ENCODE data around the gene WDR86.
A peak's percentile ranks its signal among the peaks of the same experiment; 100 is the strongest.

Gene WDR86, protein sequence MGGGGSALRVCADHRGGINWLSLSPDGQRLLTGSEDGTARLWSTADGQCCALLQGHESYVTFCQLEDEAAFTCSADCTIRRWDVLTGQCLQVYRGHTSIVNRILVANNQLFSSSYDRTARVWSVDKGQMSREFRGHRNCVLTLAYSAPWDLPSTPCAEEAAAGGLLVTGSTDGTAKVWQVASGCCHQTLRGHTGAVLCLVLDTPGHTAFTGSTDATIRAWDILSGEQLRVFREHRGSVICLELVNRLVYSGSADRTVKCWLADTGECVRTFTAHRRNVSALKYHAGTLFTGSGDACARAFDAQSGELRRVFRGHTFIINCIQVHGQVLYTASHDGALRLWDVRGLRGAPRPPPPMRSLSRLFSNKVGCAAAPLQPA

DNA sequence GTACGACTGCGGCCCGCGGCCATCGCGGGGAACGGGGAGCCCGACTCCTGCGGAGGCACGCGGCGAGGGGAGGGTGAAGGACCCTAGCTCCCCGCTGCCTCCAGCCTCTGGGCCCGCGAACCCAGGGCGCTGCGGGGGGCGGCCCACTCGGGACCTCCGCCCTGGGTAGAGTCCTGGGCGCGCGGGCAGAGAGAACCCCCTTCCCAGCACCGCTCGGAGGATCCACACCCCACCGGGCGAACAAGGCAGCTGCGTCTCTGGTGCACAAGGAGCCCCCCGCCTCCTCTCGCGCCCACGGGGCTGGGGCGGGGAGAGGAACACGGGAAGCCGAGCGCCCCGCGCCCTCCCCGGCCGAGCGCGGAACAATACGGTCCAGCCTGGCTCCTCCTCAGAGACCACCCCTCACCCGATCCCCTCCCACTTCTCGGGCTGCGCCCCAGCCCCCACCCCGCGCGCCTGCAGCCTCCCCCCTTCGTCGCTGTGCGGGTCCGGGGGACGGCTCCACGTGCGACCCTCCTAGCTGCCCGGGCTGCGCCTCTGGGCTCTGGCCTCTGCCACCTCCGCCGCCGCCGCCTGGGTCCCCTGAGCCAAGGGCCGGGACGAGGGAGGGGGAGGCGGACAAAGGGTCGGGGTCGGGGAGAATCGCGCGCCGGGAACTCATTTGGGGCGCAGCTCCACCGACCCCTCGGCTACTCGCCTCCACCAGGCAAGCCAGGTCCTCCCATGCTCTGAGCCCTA is at the start of gene WDR86:
TSS of gene WDR86 (minus strand) at position 372 of the 738 bp plus-strand sequence. CDS start 449 bp downstream, outside the sequence.
- DNase-seq (ENCODE audit: low spot score) = no peak

GRCh38 chr7:151457534-151457933 is 47.7 kb upstream of the WDR86 start:
- no peak for DNase-seq (ENCODE audit: low spot score)

DNA sequence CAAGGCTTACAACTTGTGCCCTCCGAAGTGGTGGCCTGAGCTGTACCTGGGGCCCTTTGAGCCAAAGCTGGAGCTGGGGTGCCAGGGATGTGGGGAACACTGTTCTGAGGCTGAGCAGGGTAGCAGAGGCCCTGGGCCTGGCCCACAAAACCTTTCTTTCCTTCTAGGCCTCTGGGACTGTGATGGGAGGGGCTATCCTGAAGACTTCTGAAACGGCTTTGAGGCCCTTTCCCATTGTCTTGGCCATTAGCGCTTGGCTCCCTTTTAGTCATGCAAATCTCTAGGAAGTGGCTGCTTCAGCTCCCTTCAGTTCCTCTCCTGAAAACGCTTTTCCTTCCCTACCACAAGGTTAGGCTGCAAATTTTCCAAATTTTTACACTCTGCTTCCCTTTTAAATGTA is 46.9 kb upstream of the WDR86 start:
- DNase-seq (ENCODE audit: low spot score) = no peak

GRCh38 chr7:151456276-151456675 is 46.4 kb upstream of the WDR86 start:
- no peak for DNase-seq (ENCODE audit: low spot score)

DNA sequence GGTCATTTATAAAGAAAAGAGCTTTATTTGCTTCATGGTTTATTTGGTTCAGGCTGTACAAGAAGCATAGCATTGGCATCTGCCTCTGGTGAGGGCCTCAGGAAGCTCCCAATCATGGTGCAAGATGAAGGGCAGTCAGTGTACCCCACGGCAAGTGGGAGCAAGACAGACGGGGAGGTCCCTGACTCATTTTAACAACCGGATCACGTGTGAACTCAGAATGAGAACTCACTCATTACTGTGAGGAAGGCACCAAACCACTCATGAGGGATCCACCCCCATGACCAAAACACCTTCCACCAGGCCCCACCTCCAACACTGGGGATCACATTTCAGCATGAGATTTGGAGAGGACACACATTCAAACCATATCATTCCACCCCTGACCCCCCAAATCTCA is 45.9 kb upstream of the WDR86 start:
- DNase-seq (ENCODE audit: low spot score) = no peak

GRCh38 chr7:151454932-151455530 is 45.2 kb upstream of the WDR86 start:
- DNase-seq (ENCODE audit: low spot score) = no peak

DNA sequence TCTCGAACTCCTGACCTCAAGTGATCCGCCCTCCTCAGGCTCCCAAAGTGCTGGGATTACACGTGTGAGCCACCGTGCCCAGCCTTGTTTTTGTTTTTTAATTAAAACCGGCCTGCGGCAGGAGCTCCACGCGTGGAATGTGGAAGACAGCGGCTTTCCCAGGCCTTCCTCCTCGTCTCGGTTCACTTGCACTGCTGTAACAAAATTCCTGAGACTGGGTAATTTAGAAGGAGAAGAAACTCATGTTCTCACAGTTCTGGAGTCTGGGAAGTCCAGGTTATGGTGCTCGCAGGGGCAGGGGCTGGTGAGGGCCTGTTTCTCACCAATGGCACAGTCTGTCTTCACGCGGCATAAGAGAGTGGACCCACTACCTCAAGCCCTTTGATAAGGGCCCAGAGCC is 44.5 kb upstream of the WDR86 start:
- no peak for DNase-seq (ENCODE audit: low spot score)

DNA sequence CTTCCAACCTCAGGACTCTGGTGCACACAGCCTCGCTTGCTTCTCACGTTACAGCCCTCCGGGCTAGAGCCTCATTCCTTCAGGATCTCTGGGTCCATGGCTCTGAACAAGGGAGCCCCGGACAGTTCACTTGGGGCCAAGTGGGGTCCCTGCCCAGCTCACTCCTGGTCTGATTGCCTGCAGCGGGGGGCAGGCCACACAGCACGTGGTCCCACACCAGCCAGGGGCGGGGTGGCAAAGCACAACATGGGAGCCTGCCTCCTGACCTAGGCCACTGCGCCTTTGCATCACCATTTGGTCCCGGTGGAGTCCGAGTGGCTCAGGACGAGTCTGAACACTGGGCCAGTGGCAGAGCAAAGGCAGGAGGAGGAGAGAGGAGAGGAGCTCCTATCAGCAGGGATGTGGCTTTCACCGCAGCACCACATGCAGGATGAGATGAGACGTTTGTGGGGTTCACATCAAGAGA is 43.5 kb upstream of the WDR86 start:
- no peak for DNase-seq (ENCODE audit: low spot score)

- DNase-seq (ENCODE audit: low spot score) = no peak
Measured at GRCh38 chr7:151452680-151453325, 43.0 kb upstream of the WDR86 start.

- no peak for DNase-seq (ENCODE audit: low spot score)
Measured at GRCh38 chr7:151451626-151452571, 42.1 kb upstream of the WDR86 start.

DNA sequence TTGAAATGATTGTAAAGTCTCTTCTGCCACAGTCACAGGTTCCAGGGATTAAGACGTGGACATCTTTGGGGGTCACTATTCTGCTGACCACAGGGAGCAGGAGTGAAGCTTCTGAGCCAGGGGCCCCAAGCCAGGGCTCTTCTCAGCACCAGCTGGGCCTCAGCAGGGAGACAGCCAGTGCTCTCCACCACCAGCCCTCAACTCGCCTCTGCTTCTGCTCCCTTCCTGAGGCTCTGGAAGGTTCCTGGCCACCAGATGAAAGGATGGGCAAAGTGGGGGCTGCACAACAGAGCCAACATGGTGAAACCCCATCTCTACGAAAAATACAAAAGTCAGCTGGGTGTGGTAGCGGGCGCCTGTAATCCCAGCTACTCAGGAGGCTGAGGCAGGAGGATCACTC is 41.3 kb upstream of the WDR86 start:
- DNase-seq (ENCODE audit: low spot score) = no peak

DNA sequence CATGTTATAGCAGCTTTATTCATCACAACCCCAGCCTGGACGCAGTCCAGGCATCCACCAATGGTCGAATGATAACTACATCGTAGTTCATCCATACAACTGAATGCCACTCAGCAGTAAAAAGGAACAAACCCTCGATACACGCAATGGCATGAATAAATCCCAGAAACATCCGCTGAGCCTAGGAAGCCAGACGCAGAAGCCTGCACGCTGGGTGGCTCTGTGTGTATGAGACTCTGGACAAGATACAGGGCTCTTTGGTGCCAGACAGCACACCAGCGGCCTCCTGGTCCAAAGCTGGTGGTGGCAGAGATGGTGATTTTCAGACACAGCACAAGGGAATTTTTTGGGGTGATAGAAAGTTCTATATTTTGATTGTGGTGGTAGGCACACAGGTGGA is 40.2 kb upstream of the WDR86 start:
- no peak for DNase-seq (ENCODE audit: low spot score)

- peak; percentile 85 for DNase-seq (ENCODE audit: low spot score)
Measured at GRCh38 chr7:151448261-151449252, 38.7 kb upstream of the WDR86 start.

DNA sequence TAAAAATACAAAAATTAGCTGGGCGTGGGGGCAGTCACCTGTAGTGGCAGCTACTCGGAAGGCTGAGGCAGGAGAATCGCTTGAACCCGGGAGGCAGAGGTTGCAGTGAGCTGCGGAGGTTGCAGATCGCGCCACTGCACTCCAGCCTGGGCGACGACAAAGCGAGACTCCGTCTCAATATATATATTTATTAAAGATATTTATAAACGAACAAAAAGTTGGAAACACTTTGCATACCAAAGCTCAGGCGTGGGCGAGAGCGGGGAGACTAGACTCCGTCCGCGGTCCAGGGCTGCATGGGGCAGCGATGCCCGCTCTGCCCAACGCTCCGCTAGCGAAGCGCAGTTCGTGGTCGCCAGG is 38.0 kb upstream of the WDR86 start:
- DNase-seq (ENCODE audit: low spot score) = no peak

DNA sequence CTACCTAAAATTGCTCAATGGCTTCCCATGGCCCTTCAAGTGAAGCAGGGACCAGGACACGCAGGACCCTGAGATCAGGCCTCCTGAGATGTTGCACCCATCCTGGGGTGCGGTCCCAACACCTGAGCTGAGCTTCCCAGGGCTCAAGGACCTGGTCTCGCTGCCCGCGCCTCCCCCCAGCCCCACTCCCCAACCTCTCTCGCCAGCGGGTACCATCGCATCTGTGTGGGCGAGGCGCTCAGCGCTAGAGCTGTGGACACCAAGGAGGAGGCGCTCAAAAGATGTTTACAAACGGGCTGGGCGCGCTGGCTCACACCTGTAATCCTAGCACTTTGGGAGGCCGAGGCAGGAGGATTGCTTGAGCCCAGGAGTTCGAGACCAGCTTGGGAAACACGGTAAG is 37.5 kb upstream of the WDR86 start:
- DNase-seq (ENCODE audit: low spot score) = no peak

DNA sequence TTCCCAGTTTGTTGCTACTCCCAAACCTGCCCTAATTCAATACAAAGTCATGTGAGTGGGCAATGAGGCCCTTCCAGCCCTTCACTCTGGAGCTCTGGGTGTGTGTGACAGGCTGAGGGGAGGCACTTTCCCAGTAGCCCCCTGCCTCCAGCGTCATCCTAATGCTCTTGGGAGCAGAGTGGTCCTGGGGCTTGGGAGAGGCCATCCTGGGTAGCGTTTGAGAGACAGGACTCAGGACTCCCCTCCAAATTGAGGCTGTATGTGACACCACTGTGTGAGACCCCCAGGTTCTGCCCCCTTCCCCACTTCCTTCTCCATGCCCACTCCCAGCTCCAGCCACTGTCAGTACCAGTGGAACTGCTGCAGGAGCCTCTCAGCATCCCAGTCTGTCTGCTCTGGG is 36.6 kb upstream of the WDR86 start:
- no peak for DNase-seq (ENCODE audit: low spot score)

GRCh38 chr7:151444632-151445031 is 34.8 kb upstream of the WDR86 start:
- DNase-seq (ENCODE audit: low spot score) = no peak

DNA sequence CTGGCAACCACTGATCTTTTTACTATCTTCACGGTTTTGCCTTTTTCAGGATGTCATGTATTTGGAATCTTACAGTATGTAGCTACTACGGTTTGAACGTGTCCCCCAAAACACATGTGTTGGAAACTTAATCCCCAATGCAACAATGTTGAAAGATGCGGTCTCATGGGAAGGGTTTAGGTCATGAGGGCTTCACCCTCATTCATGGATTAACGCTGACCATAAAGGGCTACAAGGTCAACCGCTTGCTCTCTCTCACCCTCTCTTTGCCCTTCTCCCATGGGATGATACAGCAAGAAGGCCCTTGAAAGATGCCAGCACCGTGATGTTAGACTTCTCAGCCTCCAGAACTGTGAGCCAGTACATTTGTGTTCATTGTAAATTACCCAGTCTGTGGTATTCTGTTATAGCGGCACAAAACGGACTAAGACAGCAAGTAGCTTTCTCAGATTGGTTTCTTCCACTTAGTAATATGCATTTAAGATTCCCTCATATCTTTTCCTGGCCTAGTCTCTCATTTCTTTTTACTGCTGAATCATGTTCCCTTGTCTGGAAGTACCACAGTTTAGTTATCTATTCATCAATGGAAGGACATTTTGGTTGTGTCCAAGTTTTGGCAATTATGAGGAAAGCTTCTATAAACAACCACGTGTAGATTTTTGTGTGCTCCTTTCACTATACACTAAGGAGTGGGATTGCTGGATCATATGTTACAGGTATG is 33.1 kb upstream of the WDR86 start:
- DNase-seq (ENCODE audit: low spot score) = no peak

DNA sequence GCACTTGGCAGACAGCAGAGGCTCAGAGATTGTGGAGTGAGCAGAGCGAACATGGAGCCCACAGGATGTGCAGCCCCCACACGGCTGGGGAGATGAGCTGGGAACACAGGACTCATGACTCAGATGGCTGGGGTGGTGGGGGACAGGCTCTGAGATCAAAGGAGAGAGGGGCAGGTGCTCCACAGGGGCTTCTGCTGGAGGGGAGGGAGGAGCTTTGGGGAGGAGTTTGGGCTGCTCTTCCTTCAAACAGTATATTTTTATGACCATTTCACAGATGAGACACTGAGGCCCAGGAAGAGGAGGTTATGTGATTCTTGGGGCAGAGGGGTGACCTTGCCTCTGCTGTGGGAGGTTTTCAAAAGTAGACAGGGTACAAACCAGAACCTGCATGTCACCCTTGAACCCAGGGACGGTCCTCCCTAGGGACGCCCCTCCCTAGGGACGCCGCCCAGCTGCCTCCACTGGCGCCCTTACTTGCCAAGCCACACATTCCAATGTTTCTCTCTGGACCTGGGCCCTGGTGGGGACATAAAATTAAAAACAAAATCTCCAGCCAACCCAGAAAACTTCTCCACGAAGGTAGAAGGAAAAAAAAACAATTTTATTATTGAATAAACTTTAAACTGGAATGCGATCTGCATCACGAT is 31.1 kb upstream of the WDR86 start:
- no peak for DNase-seq (ENCODE audit: low spot score)

Data from AG08395 (cell line).